Neural cell (in vitro differentiated cells): ENCODE data around the gene ULK3. TPM values are rescaled to one million over a fixed set of nuclear protein-coding genes. Genes with fewer than 3 reads are reported as not detected.
A peak's percentile ranks its signal among the peaks of the same experiment; 100 is the strongest.

ENCODE experiments used
- H2AFZ ChIP-seq: fragments of 200-600, 300-800 bp; sonication (generic), shearing (Covaris generic); 2 replicates; pipeline ENCODE4 v1.6.0; 2014; ENCODE audit warnings: low read depth, mild to moderate bottlenecking, antibody characterized with exemption, low read length, moderate library complexity
- H3F3A ChIP-seq: fragments of 200-600 bp; shearing (Covaris generic); 2 replicates; pipeline ENCODE4 v1.6.1; 2016; ENCODE audit warnings: mild to moderate bottlenecking, moderate library complexity, mixed read lengths, antibody characterized with exemption, low read length; ENCODE audit not compliant: insufficient read depth, poor library complexity, severe bottlenecking
- H3K27ac ChIP-seq: fragments of 200-600, 300-800 bp; sonication (generic), shearing (Covaris generic); 2 replicates; pipeline ENCODE4 v1.5.1; 2014; ENCODE audit warnings: mild to moderate bottlenecking, low read length, moderate library complexity
- H3K27me3 ChIP-seq: fragments of 300-800, 200-600 bp; sonication (generic), shearing (Covaris generic); 2 replicates; pipeline ENCODE4 v1.6.0; 2014; ENCODE audit warnings: mild to moderate bottlenecking, low read depth, low read length, moderate library complexity; ENCODE audit not compliant: insufficient read depth
- H3K36me3 ChIP-seq: fragments of 300-800, 200-600 bp; sonication (generic), shearing (Covaris generic); 2 replicates; pipeline ENCODE4 v1.5.1; 2014; ENCODE audit warnings: mild to moderate bottlenecking, antibody characterized with exemption, low read length, moderate library complexity; ENCODE audit not compliant: insufficient read depth
- H3K4me2 ChIP-seq: fragments of 300-800, 200-600 bp; sonication (generic), shearing (Covaris generic); 2 replicates; pipeline ENCODE4 v1.6.0; 2014; ENCODE audit warnings: mild to moderate bottlenecking, low read length
- H3K4me3 ChIP-seq: fragments of 300-800, 200-600 bp; sonication (generic), shearing (Covaris generic); 2 replicates; pipeline ENCODE4 v1.5.1; 2014; ENCODE audit warnings: mild to moderate bottlenecking, low read length, moderate library complexity
- H3K79me2 ChIP-seq: fragments of 200-600 bp; shearing (Covaris generic); replicated peaks from 2 replicates; pipeline ENCODE4 v1.6.0; 2014; ENCODE audit warnings: mild to moderate bottlenecking, low read length, moderate library complexity; ENCODE audit not compliant: insufficient read depth
- H3K9ac ChIP-seq: fragments of 300-800, 200-600 bp; sonication (generic), shearing (Covaris generic); 2 replicates; pipeline ENCODE4 v1.6.1; 2016; ENCODE audit warnings: mild to moderate bottlenecking, low read length, mixed read lengths
- H3K9me2 ChIP-seq: fragments of 200-600 bp; shearing (Covaris generic); 2 replicates; pipeline ENCODE4 v1.6.1; 2016; ENCODE audit warnings: mild to moderate bottlenecking, low read length, mixed read lengths; ENCODE audit not compliant: insufficient read depth
- H3K9me3 ChIP-seq: fragments of 200-600, 300-800 bp; sonication (generic), shearing (Covaris generic); 2 replicates; pipeline ENCODE4 v1.6.1; 2016; ENCODE audit warnings: mild to moderate bottlenecking, mixed run types, low read length, moderate library complexity, mixed read lengths
- H4K20me1 ChIP-seq: fragments of 200-600 bp; shearing (Covaris generic); 2 replicates; pipeline ENCODE4 v1.6.1; 2016; ENCODE audit warnings: mild to moderate bottlenecking, mixed run types; ENCODE audit not compliant: insufficient read depth
- EP300 ChIP-seq: fragments of 450-650 bp; conservative IDR thresholded peaks from 2 replicates; pipeline ENCODE4 v1.6.1; 2014; ENCODE audit warnings: antibody characterized with exemption, mild to moderate bottlenecking, moderate library complexity; ENCODE audit not compliant: poor library complexity, severe bottlenecking
- EZH2 ChIP-seq: fragments of 200-600, 300-800 bp; shearing (Covaris generic), sonication (generic); IDR thresholded peaks from 2 replicates; pipeline ENCODE4 v1.6.1; 2014; ENCODE audit warnings: antibody characterized with exemption, low read length, borderline replicate concordance, mild to moderate bottlenecking; ENCODE audit not compliant: insufficient read depth, poor library complexity, severe bottlenecking
- MXI1 ChIP-seq: fragments of 450-650 bp; conservative IDR thresholded peaks from 2 replicates; pipeline ENCODE4 v1.6.1; 2014; ENCODE audit warnings: antibody characterized with exemption, mild to moderate bottlenecking; ENCODE audit not compliant: poor library complexity, severe bottlenecking
- POLR2AphosphoS5 ChIP-seq: IDR thresholded peaks from 2 replicates; pipeline ENCODE4 v1.6.1; 2012
- RAD21 ChIP-seq: fragments of 450-650 bp; conservative IDR thresholded peaks from 2 replicates; pipeline ENCODE4 v1.6.1; 2014; ENCODE audit warnings: antibody characterized with exemption, mild to moderate bottlenecking, moderate library complexity
- SMC3 ChIP-seq: fragments of 450-650 bp; conservative IDR thresholded peaks from 2 replicates; pipeline ENCODE4 v1.6.1; 2014; ENCODE audit warnings: antibody characterized with exemption, mild to moderate bottlenecking, moderate library complexity; ENCODE audit not compliant: poor library complexity
- TAF1 ChIP-seq: IDR thresholded peaks from 2 replicates; pipeline ENCODE4 v1.6.1; 2012; ENCODE audit warnings: low read depth
- polyA plus RNA-seq: library from polyadenylated mRNA; depleted of rRNA; stranded (reverse); fragments of >200 nt; gene quantifications from 2 replicates; pipeline ENCODE4 v1.2.3, GENCODE V29; 2014
- TF ChIP-seq, protein P1 (sequence below): fragments of 450-650 bp; IDR thresholded peaks from 2 replicates; pipeline ENCODE4 v1.5.1; 2014; ENCODE audit warnings: antibody characterized with exemption, mild to moderate bottlenecking, moderate library complexity; ENCODE audit not compliant: poor library complexity, severe bottlenecking
- TF ChIP-seq, protein P2 (sequence below): IDR thresholded peaks from 2 replicates; pipeline ENCODE4 v1.6.1; 2012; ENCODE audit warnings: borderline replicate concordance

ULK3 gene
- polyA plus RNA-seq, 1 donor from 2014 or later: 193 TPM

DNA sequence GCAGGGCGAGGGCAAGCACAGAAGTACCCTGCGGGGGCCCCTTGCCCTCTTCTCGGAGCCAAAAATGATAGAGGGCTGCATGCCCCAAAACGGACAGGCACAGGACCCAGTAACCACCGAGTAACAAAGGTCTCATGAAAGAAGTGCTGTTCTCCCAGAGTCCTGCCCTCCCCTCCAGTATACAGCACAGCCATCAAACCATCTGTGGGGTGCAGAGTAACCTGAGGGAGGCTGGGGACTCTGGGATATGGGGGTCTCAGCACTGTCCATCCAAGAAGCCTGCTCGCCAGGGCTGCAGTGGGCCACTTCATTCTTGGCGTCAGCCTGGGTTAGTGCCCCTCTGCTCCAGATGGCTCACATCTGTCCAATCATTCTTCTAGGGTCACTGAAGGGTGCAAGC, 6.1 kb downstream of the ULK3 start:
- Histone ChIP-seq H3K4me3 (no peak overlapping the region), H3F3A (no peaks in the 10 kb centered on the region), H3K9me3 (no peaks in the 10 kb centered on the region), H3K9me2 (no peaks in the 10 kb centered on the region), H3K36me3 (no peaks in the 10 kb centered on the region), H4K20me1 (no peaks in the 10 kb centered on the region), H2AFZ (no peak overlapping the region), H3K27me3 (no peaks in the 10 kb centered on the region), H3K9ac (no peak overlapping the region), H3K4me2 (no peak overlapping the region), H3K27ac (no peak overlapping the region), H3K79me2 (no peaks in the 10 kb centered on the region)
- no peak for TF ChIP-seq TAF1
- TF ChIP-seq SMC3: no peak
- no peak for TF ChIP-seq MXI1
- TF ChIP-seq EP300: no peak
- TF ChIP-seq, protein P1, sequence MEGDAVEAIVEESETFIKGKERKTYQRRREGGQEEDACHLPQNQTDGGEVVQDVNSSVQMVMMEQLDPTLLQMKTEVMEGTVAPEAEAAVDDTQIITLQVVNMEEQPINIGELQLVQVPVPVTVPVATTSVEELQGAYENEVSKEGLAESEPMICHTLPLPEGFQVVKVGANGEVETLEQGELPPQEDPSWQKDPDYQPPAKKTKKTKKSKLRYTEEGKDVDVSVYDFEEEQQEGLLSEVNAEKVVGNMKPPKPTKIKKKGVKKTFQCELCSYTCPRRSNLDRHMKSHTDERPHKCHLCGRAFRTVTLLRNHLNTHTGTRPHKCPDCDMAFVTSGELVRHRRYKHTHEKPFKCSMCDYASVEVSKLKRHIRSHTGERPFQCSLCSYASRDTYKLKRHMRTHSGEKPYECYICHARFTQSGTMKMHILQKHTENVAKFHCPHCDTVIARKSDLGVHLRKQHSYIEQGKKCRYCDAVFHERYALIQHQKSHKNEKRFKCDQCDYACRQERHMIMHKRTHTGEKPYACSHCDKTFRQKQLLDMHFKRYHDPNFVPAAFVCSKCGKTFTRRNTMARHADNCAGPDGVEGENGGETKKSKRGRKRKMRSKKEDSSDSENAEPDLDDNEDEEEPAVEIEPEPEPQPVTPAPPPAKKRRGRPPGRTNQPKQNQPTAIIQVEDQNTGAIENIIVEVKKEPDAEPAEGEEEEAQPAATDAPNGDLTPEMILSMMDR: no peak
- no peak for TF ChIP-seq EZH2
- no peak for TF ChIP-seq POLR2AphosphoS5
- TF ChIP-seq, protein P2, sequence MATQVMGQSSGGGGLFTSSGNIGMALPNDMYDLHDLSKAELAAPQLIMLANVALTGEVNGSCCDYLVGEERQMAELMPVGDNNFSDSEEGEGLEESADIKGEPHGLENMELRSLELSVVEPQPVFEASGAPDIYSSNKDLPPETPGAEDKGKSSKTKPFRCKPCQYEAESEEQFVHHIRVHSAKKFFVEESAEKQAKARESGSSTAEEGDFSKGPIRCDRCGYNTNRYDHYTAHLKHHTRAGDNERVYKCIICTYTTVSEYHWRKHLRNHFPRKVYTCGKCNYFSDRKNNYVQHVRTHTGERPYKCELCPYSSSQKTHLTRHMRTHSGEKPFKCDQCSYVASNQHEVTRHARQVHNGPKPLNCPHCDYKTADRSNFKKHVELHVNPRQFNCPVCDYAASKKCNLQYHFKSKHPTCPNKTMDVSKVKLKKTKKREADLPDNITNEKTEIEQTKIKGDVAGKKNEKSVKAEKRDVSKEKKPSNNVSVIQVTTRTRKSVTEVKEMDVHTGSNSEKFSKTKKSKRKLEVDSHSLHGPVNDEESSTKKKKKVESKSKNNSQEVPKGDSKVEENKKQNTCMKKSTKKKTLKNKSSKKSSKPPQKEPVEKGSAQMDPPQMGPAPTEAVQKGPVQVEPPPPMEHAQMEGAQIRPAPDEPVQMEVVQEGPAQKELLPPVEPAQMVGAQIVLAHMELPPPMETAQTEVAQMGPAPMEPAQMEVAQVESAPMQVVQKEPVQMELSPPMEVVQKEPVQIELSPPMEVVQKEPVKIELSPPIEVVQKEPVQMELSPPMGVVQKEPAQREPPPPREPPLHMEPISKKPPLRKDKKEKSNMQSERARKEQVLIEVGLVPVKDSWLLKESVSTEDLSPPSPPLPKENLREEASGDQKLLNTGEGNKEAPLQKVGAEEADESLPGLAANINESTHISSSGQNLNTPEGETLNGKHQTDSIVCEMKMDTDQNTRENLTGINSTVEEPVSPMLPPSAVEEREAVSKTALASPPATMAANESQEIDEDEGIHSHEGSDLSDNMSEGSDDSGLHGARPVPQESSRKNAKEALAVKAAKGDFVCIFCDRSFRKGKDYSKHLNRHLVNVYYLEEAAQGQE: no peak
- no peak for TF ChIP-seq RAD21

DNA sequence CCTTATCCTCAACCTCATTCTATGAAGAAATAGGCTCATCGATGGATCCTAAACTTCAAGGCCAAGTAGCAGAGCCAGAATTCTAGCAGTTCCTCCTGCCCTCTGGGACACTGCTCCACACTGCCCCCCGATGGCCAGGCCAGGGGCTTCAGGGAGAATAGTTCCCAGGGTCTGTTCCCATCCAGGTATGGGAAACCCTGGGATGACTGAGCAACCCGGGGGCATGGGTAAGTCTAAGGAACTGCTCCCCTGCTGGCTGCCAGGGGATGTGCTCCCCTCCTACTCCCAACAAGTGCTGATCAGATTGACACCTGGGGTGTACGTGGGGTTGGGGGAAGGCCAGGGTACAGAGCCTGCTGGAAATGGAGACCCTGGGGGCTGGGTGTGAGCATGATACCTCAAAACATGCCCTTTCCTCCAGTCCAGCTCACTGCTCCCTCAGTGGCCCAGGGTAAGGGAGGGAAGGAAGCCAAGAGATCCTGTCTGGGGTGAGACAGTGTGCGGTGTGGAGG, 7.6 kb downstream of the ULK3 start:
- Histone ChIP-seq H3K36me3 (no peaks in the 10 kb centered on the region), H3K27ac (no peak overlapping the region), H3K9me2 (no peaks in the 10 kb centered on the region), H3K27me3 (no peaks in the 10 kb centered on the region), H3F3A (no peaks in the 10 kb centered on the region), H3K79me2 (no peaks in the 10 kb centered on the region), H2AFZ (no peak overlapping the region), H3K9me3 (no peaks in the 10 kb centered on the region), H3K4me2 (no peak overlapping the region), H4K20me1 (no peaks in the 10 kb centered on the region), H3K9ac (no peak overlapping the region), H3K4me3 (no peak overlapping the region)
- TF ChIP-seq RAD21 (no peak), SMC3 (no peak), TAF1 (no peak), MXI1 (no peak)
- TF ChIP-seq, protein P1: peak; percentile 51
